A673 (cell line): ENCODE results near the gene GRAMD2B.

ENCODE experiments used
- CTCF ChIP-seq: fragments of 300-800, 200-600 bp; sonication (generic); conservative IDR thresholded peaks from 2 replicates; pipeline ENCODE4 v1.5.1; 2017; ENCODE audit warnings: low read depth, mild to moderate bottlenecking, antibody characterized with exemption, low read length, moderate library complexity, mixed read lengths
- EZH2 ChIP-seq: fragments of 200-600 bp; sonication (generic); IDR thresholded peaks from 2 replicates; pipeline ENCODE4 v1.6.1; 2017; ENCODE audit warnings: borderline replicate concordance, low read depth, mild to moderate bottlenecking, mixed read lengths, antibody characterized with exemption, low read length; ENCODE audit not compliant: poor library complexity, severe bottlenecking

- TF ChIP-seq CTCF (no peak), EZH2 (no peak)
Observed at GRCh38 chr5:126488443-126489065, 65.3 kb downstream of the GRAMD2B start.
